CD4-positive, alpha-beta T cell treated with Interleukin-12 subunit alpha and Interleukin-12 subunit beta, for 1 hour (primary cell): ENCODE results near the gene WFDC12.
"Not testable (repeated sequence)": the region's sequence is repeated elsewhere in the genome, so short reads cannot be mapped to it uniquely, and the experiment has no call there.

Experiments
- DNase-seq: peaks from one replicate; pipeline ENCODE4 v3.0.0-alpha.2; 2020

The WFDC12 gene, protein sequence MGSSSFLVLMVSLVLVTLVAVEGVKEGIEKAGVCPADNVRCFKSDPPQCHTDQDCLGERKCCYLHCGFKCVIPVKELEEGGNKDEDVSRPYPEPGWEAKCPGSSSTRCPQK

DNA sequence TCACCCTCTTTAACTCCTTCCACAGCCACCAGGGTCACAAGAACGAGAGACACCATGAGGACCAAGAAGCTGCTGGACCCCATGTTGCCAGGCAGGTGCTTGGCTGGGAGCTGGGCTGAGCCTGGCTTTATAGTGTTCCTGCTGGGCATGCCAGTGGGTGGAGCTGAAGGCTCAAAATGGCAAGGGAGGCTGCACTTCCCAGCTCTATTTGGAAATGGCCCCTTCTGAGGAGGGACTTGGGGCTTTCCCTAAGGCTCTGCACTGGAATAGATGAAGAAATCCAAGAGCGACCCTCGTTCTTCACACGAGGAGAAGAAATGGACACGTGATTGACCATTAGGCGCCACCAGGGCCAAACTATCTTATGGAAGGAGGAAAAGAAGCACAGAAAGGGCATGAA lies at the start of gene WFDC12:
WFDC12 (minus strand) TSS at position 101 of the 400 bp plus-strand sequence; CDS start at position 83, 18 bp downstream.
- no peak for DNase-seq

DNA sequence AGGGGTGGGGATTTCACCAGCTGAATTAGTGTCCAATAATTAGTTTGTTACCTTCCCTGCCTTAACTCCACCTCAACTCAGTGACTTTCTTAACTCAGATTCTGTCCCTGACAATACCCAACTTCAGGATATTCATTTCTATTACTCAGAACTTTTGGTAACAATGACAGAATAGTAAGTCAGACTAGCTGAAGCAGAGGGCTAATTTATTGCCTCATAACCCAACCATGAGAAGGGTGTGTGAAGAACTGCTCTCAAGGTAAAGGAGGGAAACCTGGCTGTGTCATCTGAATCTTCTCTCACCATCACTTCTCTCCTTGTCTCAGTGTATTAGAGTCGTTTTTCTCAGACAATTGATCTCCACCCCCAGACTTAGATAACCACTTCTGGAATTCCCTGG lies 49.3 kb upstream of the WFDC12 start:
- no peak for DNase-seq

DNA sequence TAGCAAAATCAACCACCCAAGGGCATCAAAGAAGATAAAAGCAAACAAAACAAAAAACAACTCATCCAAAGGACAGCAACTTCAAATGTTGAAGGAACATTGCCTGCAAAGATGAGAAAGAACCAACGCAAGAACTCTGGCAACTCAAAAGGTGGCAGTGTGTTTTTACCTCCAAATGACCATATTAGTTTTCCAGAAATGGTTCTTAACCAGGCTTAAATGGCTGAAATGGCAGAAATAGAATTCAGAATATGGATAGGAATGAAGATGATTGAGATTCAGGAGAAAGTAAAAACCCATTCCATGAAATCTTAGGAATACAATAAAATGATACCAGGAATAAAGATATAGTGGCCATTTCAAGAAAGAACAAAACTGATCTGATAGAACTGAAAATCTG lies 40.6 kb upstream of the WFDC12 start:
- DNase-seq, result no peak

DNA sequence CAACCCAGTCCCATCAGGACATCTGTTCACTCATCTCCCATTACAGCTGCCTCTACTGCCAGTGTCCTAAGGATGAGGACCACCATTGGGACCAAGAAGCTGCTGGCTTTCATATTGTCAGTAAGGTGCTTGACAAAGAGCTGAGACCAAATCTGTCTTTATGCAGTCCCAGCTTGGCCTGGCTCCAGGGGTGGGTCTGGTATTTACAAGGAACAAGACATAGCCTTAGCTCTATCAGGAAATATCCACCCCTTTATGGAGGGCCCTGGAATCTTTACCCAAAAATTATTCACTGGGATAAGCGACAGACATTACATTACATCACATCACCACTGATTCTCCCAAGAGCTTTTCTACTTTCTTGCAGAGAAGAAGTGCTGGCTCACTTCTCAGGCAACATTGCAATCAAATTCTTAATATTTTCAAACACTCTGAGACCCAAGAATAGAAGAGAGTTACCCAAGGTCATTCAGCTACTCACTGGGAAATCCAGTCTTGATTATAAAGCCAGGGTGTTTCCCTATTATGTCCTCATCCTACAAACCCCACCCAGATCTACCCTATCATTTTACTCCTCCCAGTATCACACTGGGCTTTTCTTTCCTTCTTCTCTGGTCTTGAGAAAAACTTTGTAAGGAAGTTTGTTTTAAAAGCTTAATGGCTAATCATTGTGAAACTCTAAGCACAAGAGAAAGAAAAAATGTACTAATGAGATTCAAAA lies 39.0 kb upstream of the WFDC12 start:
- DNase-seq, result no peak

DNA sequence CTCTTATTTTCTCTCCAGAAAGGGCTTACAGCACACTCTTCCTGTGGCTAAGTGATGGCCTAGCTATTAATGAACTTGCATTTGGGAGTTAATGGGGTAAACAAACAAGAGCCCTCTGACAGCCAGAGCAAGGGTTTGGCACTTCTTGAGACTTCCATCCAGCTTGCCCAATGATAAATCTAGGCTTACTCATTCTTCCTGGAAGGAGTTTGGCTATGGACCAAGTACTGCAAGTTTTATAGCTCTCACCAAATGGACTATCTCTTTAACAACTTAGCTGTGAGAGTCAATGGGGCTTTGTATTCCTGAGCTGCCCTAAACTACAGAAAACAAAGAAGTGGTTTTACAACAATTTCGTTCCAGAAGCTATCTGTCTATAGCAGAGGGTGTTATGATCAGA lies 33.7 kb upstream of the WFDC12 start:
- no peak for DNase-seq

DNA sequence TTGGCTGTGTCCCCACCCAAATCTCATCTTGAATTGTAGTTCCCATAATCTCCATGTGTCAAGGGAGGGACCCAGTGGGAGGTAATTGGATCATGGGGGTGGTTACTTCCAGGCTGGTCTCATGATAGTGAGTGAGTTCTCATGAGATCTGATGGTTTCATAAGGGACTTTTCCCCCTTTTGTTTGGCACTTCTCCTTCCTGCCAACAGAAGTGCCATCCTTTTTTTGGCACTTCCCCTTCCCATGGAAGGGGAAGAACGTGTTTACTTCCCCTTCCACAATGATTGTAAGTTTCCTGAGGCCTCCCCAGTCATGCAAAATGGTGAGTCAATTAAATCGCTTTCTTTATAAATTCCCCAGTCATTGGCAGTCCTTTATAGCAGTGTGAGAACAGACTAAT lies 32.4 kb upstream of the WFDC12 start:
- DNase-seq, result no peak

DNA sequence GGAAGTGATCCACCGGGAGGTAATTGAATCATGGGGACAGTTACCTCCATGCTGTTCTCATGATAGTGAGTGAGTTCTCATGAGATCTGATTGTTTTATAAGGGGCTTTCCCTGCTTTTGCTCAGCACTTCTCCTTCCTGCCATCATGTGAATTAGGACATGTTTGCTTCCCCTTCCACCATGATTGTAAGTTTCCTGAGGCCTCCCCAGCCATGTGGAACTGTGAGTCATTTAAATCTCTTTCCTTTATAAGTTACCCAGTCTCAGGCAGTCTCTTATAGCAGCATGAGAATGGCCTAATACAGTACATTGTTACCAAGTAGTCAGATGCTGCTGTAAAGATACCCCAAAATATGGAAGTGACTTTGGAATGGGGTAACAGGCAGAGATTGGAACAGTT lies 30.5 kb upstream of the WFDC12 start:
- DNase-seq, result not testable (repeated sequence)

DNA sequence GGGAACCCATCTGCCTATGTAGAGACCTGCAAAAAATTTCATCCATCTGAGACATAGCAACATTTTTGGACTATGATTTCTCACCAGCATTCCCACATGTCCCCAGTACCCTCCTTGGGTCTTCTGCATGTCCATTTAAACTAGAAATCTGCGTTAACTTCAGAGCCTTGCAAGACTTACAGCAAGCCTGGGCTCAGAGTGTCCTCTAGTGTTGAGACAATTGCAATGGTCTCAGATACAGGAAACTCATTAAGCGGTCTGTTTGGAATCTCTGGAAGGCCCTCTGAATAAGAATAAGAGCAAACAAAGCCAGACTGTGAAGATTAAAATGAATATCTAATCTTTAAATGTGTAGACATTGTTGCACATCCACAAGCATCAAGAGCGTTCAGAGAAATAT lies 29.9 kb upstream of the WFDC12 start:
- DNase-seq, result no peak

DNA sequence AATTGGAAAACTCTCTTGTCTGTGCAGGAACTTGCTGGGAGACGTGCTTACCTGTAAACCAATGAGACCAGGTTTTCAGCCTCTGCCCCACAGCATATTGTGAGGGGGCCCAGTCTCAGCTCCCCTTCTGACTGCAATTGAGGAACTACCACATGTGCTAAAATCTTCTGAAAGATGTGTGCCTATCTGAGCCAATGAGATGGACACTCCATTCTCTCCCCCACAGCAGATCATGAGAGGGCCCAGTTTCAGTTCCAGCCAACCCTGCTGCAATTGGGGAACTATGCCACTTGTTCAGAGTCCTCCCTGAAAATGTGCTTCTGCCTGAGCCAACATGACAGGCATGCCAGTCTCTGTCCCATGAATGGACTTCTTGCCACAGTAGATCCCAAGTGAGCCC lies 29.5 kb upstream of the WFDC12 start:
- DNase-seq, result peak; percentile 15

DNA sequence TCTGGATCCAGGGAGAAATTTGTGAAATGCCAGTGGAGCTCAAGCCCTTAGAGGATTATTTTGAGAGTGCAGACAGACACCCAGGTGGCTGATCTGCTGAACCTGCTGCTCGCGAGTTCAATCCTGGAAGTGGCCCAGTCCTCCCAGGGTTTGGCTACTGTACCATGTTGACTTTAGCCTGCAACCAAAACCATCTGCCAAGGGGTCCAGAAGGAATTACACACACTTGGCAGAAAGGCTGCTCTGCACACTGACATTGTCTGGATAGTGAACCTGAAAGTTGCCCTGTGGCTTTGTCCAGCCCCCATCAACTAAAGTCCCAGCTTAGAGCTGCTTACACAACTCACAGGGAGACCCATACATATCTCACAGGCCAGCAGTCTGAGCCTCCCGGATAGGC lies 28.9 kb upstream of the WFDC12 start:
- DNase-seq, result no peak

DNA sequence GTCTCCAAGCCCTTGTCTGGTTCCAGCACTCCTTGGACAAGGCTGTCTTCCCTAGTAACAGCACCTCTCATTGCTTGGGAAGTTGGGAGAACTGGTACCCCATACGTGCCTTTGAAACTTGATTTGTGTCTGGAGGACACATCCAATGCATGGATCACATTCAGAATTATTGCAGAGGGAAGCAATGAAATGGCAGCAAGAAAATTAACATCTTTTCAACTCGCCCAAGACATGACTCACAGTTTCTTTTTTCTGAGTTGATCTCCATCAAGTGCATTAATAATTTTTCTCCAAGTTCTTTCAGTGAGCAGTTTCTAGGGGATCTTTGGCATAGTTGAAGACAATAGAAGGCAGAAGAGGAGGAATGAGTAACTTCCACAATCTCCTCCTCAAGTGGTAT lies 28.1 kb upstream of the WFDC12 start:
- no peak for DNase-seq

DNA sequence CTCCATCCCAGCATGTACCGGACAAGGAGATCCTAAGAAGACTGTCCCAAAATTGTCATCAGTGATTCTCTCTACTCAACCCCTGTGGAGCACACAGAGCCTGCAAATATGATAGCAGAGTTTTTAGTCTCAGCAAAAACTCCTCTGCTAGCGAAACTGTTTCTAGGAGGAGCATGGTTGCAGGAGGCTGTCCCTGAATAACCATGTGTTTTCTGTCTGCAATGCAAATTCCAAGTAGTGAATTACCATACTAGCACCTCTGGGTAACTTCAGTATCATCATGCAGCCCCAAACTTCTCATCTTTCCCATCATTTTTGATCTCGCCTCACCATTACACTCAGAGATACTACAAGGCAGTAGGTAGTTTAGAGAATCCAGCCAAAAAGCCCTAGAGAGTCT lies 24.8 kb upstream of the WFDC12 start:
- no peak for DNase-seq

DNA sequence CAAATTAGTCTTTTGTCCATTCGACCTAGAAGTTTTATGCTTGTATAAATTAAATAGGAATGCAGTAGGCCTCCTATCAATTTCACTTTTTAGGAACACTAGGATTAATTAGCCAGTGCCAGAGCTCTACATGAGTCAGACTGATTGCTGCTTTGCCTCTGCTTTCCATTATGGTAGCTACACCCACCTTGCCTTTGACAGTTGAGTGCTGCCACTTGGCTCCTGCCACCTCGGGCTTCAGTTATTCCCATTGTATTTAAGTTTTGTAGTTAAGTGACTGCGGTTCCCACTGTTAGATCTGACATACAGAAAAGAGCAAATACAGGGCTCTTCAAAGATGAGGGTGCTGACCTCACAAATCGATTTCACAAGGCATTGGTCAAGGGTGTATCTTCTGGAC lies 16.6 kb upstream of the WFDC12 start:
- DNase-seq, result no peak

DNA sequence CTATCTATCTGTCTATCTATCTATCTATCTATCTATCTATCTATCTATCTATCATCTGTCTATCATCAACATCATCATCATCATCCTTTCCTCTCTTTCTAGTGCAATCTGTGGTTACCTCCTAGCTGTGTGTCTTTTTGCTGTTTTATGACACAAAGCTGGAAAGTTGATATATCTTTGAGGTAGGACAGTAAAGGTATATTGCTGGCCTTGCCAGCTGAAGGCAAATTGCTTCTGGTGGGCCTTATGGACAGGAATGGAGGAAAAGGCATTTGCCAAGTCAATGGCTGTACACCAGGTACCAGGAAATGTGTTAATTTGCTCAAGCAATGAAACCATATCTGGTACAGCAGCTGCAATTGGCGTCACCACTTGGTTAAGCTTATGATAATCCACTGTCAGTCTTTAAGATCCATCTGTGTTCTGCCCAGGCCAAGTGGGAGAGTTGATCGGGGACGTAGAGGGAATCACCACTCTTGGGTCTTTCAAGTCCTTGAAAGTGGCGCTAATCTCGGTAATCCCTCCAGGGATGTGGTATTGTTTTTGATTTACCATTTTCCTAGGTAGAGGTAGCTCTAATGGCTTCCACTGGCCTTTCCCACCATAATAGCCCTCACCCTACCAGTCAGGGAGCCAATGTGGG lies 15.6 kb upstream of the WFDC12 start:
- not testable (repeated sequence) for DNase-seq

DNA sequence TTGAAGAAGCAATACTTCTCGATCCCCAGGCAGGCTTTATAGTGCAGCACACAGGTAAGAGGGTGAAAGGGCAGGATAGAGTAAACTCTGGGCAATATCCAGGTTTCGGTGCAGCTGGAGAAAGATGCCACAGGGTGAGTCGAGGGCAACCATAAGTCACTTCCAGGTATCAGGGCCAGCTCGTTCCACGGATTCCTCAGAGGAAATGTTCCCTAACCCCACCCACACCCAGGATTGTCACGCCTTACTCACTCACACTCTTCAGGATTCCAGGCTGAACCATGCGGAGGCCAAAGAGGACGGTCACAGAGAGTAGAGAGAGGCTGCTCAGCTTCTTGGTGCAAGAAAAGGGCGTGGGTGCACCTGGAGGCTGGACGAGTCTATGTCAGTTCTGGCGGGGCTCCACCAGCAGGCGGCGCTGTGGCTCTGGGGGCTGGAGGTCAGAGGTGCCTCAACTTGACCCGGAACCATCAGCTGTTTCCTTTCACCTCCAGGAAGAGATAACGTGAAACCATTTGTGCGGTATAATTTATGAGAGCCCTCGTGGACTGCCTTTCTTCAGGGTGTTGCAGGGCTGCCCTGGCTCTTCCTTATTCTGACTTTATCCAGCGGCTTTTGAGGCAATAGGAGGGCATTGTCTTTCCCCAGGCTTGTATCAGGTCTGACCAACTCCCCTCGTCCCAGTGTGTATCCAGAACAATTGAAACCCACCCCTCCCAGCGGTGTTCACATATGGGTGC lies 14.5 kb upstream of the WFDC12 start:
- peak; percentile 27 for DNase-seq

DNA sequence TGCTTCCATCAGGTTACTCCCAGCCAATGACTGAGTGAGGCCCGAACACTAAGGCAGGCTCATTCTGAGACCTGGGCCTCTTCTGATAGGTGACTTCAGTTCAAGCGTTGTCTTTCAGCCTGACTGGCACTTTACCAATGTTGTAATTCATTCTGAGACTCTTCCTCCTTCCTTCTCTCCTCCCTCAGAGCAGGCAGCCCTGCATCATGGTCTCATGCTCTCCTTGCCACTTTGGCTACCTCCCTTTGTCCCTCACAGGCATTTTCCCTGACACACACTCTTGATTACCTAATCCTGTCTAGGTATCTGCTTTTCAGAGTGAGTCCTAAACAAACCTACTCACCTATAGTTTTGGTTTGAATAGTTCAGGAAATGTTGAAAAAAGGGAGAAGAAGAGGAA lies 12.6 kb upstream of the WFDC12 start:
- no peak for DNase-seq

DNA sequence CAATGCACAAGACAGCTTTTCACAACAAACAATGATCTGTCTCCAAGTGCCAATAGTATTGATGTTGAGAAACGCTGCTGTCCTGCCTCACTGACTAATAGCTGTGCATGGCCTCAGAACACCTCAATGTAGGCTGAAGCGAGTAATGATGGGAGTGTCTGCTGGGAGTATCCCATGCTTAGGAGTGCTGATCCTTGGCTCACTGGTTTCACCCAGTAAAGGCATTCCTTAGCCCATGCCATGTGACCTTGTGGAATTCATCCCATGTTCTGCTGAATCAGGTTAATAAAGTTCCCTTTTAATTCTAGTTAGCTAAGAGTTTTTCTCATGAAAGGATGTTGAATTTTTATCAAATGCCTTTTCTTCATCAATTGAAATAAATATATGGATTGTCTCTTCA lies 3.8 kb upstream of the WFDC12 start:
- DNase-seq, result no peak

DNA sequence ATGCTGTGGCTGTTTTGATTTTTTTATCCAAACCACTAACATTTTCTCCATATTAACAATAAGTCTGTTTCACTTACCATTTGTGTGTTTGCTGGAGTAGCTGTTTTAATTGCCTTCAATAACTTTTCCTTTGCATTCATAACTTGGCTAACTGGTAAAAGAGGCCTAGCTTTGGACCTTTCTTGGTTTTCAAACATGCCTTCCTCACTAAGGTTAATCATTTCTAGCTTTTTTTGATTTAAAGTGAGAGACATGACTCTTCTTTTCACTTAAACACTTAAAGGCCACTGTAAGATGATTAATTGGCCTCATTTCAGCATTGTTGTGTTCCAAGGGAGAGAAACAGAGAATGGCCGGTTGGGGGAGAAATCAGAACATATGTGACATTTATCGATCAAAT lies 2.9 kb downstream of the WFDC12 start:
- no peak for DNase-seq

DNA sequence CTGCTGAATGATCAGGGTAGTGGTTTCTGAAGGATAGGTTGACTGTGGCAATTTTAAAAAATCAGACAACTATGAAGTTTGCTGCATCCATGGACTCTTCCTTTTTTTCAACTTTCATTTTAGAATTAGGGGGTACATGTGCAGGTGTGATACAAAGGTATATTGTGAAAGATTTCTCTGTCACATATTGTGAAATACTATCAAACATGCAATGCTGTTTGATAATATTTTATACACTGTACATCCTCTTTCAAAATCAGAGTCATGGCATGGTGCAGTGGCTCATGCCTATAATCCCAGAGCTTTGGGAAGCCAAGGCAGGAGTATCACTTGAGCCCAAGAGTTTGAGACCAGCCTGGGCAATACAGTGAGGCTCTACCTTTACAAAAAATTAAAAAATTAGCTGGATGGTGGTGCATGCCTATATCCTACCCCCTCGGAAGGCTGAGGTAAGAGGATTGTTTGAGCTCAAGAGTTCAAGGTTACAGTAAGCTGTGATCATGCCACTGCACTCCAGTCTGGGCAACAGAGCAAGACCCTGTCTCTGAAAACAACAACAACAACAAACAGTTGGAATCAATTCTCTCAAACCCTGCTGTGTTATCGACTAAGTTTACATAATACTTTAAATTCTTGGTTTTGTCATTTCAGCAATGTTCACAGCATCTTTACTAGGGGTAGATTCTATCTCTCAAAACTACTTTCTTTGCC lies 4.6 kb downstream of the WFDC12 start:
- DNase-seq, result no peak

DNA sequence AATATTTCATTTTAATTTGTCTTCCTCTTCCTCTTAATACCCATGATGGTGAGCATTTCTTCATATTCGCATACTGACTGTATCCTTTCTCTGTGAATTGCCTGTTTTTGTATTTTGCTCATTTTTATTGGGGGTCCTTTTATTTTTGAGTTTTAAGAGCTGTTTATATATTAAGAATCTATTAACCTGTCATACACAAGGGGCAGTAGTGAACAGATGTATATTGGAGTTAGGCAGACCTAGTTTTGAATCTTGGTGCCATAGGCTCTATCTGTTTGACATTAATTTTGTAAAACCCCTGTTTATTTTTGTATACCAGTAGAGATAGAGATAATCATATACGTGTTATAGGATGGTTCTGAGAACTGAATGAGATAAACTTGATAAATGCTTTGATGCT lies 6.2 kb downstream of the WFDC12 start:
- DNase-seq, result no peak

DNA sequence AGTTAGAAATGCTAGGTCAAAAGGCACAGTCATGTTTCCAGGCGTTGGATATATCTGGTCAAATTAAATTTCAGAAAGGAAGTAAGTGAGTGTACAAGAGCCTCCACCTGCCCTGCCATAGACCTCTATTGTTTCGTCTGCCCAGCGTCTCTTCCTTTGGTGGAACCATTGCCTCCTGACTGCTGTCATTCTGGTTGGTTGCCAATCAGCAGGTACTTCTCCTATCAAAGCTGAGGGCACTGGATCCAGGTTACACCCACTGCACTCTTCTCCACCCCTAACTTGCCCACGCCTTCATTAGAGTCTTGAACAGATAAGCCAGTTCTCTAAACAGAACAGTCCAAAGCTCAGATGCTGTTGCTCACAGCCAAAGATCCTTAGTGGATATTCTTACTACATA lies 6.7 kb downstream of the WFDC12 start:
- no peak for DNase-seq

DNA sequence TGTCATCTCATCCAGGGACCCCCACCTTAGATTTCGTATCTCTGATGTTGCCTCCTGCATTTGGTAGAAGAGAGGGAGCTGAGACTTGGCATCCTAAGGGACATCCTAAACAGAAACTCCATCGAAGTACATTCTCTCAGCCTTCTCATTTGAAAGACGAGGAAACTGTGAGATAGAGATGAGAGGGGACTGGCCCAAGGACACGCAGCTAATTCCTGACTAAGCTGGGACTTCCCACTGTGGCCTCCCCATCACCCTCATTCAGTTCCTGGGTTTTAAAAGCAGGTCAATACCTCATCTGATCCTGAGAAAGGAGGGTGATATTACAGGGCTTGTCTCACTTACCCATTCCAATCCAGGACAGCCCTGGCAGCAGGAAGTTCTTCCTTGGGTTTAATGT lies 8.4 kb downstream of the WFDC12 start:
- no peak for DNase-seq

DNA sequence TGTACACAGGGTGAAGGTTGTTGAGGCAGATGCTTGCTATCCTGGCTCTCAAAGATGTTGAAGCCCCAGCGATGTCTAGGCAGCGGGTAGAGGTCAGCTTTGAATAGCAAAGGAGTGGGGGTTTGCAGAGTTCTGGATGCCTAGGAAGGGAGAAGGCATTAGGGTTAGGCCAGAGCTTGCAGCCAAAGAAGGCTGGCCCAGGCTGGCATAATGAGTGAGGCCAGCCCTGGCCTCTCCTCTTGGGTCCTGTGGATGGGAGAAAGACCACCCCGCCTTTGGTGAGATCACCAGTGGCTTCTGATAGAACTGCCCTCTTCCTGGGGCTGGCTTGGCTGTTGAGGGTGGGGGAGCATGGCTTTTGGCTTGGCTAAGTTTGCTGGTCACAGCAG lies 8.9 kb downstream of the WFDC12 start:
- no peak for DNase-seq
